Activated naive CD4-positive, alpha-beta T cell treated with anti-CD3 and anti-CD28 coated beads, Interleukin-2, amount 50 U/mL, for 72 hours (primary cell): Measurements from ENCODE around the gene PPP3R1. TPM values are rescaled to one million over a fixed set of nuclear protein-coding genes. Genes with fewer than 3 reads are reported as not detected.
A peak's percentile ranks its signal among the peaks of the same experiment; 100 is the strongest.
"Not testable (repeated sequence)": the region's sequence is repeated elsewhere in the genome, so short reads cannot be mapped to it uniquely, and the experiment has no call there.

ENCODE experiments used
- ATAC-seq, 2 donors: fragments of 150-1000 bp; cut with Tn5 transposase; 2 replicates each; pipeline ENCODE4 v1.10.0; 2021; ENCODE audit warnings: mild to moderate bottlenecking in 2 of 2, moderate library complexity in 2 of 2
- DNase-seq, 2 donors: peaks; one replicate each; pipeline ENCODE4 v3.0.0; 2021 to 2022; ENCODE audit warnings: low spot score in 2 of 2
- H3K27ac Mint-ChIP-seq, 2 donors: one replicate each; pipeline ENCODE4 v1.8.0; 2022; ENCODE audit warnings: mild to moderate bottlenecking in 2 of 2, mixed read lengths in 2 of 2
- H3K36me3 Mint-ChIP-seq, 2 donors: one replicate each; pipeline ENCODE4 v1.8.0; 2022; ENCODE audit warnings: mixed read lengths in 2 of 2
- H3K9me3 Mint-ChIP-seq, 2 donors: one replicate each; pipeline ENCODE4 v1.8.0; 2022; ENCODE audit warnings: mixed read lengths in 2 of 2
- total RNA-seq, 2 donors: library from RNA; stranded (reverse); gene quantifications; one replicate each; pipeline ENCODE4 v1.2.3, GENCODE V29; 2022

PPP3R1 gene
- total RNA-seq, 2 donors from 2014 or later, result 61.5 to 69.1 TPM

DNA sequence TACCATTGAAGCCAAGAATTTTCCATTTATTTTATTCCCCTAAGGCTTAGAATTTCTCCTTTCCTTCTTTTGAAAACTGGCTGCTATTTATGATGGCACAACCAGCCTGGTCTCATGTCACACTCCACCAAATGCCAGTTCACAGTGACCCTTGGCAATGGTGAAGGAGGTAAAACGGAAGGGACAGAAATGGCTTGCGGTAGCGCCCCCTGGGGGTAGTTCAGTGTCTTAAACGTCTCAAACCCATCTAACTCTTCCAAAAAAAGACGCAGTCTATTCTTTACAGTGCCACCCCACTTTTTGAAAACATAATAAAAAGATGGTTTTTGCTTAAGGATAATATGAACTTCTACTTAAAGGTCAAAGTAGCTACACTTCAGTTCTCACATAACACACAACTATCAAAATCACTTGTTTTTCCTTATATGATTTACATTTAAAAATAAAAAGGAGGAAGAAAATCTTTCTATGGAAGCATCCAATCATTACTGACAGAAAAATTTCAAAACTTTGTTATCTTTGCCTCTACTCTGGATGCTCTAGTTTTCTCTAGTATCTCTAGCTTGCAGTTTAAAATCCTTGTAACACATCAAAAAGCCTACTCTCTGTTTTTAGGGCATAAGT, 66.7 kb downstream of the PPP3R1 start:
- Mint-ChIP-seq H3K9me3 (no peaks in the 10 kb centered on the region), H3K27ac (peak overlapping the region in 1 of 2 donors; percentile 90), H3K36me3 (peaks cover 4 to 19% of the 10 kb centered on the region in 2 donors)
- DNase-seq (peak in 1 of 2 donors; percentile 69), ATAC-seq (peak; percentile 59 to 66)

DNA sequence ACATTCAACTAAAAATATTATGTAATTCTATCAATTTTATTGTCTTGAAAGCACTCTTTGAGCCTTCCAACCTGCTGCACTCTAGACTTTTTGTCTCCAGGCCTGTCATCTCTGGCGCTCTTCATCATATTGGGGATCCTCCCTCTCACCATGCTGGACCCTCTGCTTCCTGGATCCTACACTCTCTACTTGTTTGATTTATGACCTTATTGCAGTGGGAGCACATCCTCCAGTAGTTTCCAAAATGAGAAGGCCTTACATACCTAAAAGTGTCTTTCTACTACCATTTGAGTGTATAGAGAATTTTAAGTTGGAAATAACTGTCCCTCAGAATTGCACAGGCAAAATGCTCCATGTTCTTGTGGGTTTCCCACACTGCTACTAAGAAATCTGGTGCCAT, 69.4 kb downstream of the PPP3R1 start:
- Mint-ChIP-seq H3K36me3 (peaks cover 4 to 19% of the 10 kb centered on the region in 2 donors), H3K9me3 (no peaks in the 10 kb centered on the region), H3K27ac (no peak overlapping the region)
- no peak for DNase-seq
- ATAC-seq, result no peak

- ATAC-seq (no peak), DNase-seq (no peak)
- Mint-ChIP-seq H3K36me3 (peaks cover 0 to 9% of the 10 kb centered on the region in 2 donors), H3K27ac (no peak overlapping the region), H3K9me3 (no peaks in the 10 kb centered on the region)
Observed at GRCh38 chr2:68178954-68179627, 73.2 kb downstream of the PPP3R1 start.

DNA sequence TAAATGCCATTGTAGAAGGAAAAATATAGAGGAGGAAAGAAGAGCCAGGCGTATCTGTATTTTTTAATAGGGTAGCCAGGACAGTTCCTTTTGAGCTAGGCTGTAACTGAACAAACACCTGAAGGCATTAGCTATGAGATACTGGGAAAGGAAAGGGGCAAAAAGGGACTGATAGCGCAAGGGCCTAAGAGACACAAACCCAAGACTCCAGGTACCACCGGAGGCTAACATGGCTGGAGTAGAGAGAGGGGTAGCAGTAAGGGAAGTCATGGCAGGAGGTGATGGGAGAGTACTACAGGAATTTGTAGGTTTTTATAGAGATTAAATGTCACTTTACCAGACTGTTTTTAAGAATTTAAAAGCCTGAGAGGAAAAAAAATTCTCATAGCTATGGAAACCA, 73.9 kb downstream of the PPP3R1 start:
- ATAC-seq (no peak), DNase-seq (no peak)
- peaks cover 0 to 14% of the 10 kb centered on the region in 2 donors for H3K36me3 Mint-ChIP-seq
- no peaks in the 10 kb centered on the region for H3K9me3 Mint-ChIP-seq
- H3K27ac Mint-ChIP-seq, result peak overlapping the region in 1 of 2 donors; percentile 40

DNA sequence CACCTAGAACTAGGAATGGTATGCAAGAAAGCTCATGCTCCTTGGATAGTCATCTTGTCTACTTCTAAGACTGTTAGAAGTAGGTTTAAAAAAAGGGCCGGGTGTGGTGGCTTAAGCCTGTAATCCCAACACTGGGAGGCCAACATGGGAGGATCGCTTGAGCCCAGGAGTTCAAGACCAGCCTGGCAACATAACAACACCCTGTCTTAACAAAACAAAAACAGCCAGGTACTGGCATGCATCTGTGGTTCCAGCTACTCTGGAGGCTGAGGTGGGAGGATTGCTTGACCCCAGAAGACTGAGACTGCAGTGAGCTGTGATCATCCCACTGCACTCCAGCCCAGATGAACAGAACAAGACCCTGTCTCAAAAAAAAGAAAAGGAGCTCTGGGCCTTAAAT, 74.8 kb downstream of the PPP3R1 start:
- Mint-ChIP-seq H3K36me3 (peaks cover 4 to 19% of the 10 kb centered on the region in 2 donors), H3K9me3 (no peaks in the 10 kb centered on the region), H3K27ac (peak overlapping the region; percentile 37 to 77)
- ATAC-seq (no peak), DNase-seq (no peak)

DNA sequence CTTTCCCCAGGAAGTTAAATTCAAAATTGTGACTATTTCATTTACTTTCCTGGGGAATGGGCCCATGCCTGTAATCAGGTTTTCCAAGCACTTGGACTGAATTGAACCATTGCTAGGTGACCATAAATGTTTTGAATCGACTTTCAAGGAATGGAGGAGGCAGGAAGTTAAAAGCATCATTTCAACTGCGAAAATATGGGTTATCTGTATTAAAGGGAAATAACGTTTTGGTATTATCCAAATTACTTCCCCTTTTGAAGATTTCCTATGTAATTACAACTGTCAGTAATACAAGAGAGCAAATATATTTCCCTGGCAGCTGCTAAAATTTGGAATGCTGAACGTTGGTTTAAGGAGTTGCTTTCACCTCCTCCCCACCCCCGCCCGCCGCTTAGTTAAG, 75.7 kb downstream of the PPP3R1 start:
- Mint-ChIP-seq H3K27ac (peak overlapping the region in 1 of 2 donors; percentile 44), H3K9me3 (no peaks in the 10 kb centered on the region), H3K36me3 (peaks cover 4 to 17% of the 10 kb centered on the region in 2 donors)
- no peak for ATAC-seq
- no peak for DNase-seq

DNA sequence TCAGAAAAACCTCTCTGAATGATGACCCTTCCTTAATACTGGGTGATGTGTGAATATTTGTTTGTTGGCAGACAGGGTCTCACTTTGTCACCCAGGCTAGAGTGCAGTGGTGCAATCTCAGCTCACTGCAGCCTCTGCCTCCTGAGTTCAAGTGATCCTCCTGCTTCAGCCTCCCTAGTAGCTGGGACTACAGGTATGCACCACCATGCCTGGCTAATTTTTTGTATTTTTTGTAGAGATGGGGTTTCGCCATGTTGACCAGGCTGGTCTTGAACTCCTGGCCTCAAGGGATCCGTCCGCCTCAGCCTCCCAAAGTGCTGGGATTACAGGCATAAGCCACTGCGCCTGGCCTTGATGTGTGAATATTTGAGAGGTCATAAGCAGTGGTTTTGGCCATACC, 77.1 kb downstream of the PPP3R1 start:
- ATAC-seq, H3K9me3 Mint-ChIP-seq, DNase-seq: not testable (repeated sequence)
- peaks cover 4 to 11% of the 10 kb centered on the region in 2 donors for H3K36me3 Mint-ChIP-seq
- H3K27ac Mint-ChIP-seq, result peak overlapping the region in 1 of 2 donors; percentile 34

- DNase-seq, result no peak
- Mint-ChIP-seq H3K36me3 (peaks cover 4 to 11% of the 10 kb centered on the region in 2 donors), H3K27ac (peak overlapping the region in 1 of 2 donors; percentile 38), H3K9me3 (no peaks in the 10 kb centered on the region)
- no peak for ATAC-seq
Observed at GRCh38 chr2:68172990-68173700, 79.2 kb downstream of the PPP3R1 start.

GRCh38 chr2:68172521-68172920, 79.8 kb downstream of the PPP3R1 start:
- Mint-ChIP-seq H3K9me3 (no peaks in the 10 kb centered on the region), H3K27ac (no peak overlapping the region), H3K36me3 (peaks cover 4 to 11% of the 10 kb centered on the region in 2 donors)
- ATAC-seq (no peak), DNase-seq (no peak)

GRCh38 chr2:68171684-68172083, 80.6 kb downstream of the PPP3R1 start:
- Mint-ChIP-seq H3K9me3 (no peaks in the 10 kb centered on the region), H3K36me3 (peaks cover 4 to 11% of the 10 kb centered on the region in 2 donors), H3K27ac (no peak overlapping the region)
- DNase-seq, result no peak
- no peak for ATAC-seq

DNA sequence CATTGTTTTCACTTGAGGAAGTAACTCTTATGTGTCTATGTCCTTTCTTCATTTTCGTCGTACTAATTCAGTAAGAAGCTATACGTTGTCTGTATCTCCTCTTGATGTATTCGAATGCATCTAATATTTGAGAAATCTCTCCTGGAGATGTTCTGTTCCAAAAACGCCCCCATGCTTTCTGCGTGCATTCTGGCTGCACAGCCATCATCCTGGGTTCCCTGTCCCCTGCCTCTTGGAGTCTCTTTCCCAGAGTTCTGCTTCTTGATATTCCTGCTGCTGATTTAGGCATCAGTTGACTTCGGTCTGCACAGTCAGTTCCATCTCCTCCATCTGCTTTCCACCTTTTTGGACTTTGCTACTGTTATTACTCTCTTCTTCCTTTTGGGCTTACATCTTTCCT, 81.2 kb downstream of the PPP3R1 start:
- ATAC-seq (no peak), DNase-seq (no peak)
- H3K9me3 Mint-ChIP-seq, result no peaks in the 10 kb centered on the region
- no peak overlapping the region for H3K27ac Mint-ChIP-seq
- peaks cover 4 to 11% of the 10 kb centered on the region in 2 donors for H3K36me3 Mint-ChIP-seq

- ATAC-seq (peak in 1 of 2 donors; percentile 42), DNase-seq (no peak)
- no peaks in the 10 kb centered on the region for H3K9me3 Mint-ChIP-seq
- H3K36me3 Mint-ChIP-seq, result peaks cover 4 to 11% of the 10 kb centered on the region in 2 donors
- H3K27ac Mint-ChIP-seq, result no peak overlapping the region
Observed at GRCh38 chr2:68169308-68169707, 83.0 kb downstream of the PPP3R1 start.

- DNase-seq (no peak), ATAC-seq (no peak)
- H3K9me3 Mint-ChIP-seq, result no peaks in the 10 kb centered on the region
- H3K27ac Mint-ChIP-seq, result peak overlapping the region in 1 of 2 donors; percentile 25
- no peaks in the 10 kb centered on the region for H3K36me3 Mint-ChIP-seq
Observed at GRCh38 chr2:68167186-68167585, 85.1 kb downstream of the PPP3R1 start.

GRCh38 chr2:68163641-68164040, 88.7 kb downstream of the PPP3R1 start:
- H3K27ac Mint-ChIP-seq, result no peak overlapping the region
- no peak for ATAC-seq
- no peak for DNase-seq
- H3K9me3 Mint-ChIP-seq, result no peaks in the 10 kb centered on the region
- H3K36me3 Mint-ChIP-seq, result peaks cover 12 to 14% of the 10 kb centered on the region in 2 donors

GRCh38 chr2:68158134-68158447, 94.2 kb downstream of the PPP3R1 start:
- ATAC-seq (no peak), DNase-seq (no peak)
- Mint-ChIP-seq H3K27ac (peak overlapping the region; percentile 96 to 100), H3K36me3 (peaks cover 29 to 32% of the 10 kb centered on the region in 2 donors), H3K9me3 (no peaks in the 10 kb centered on the region)

- Mint-ChIP-seq H3K36me3 (peaks cover 29 to 32% of the 10 kb centered on the region in 2 donors), H3K27ac (peak within 1 kb of the TSS; percentile 96 to 100), H3K9me3 (no peaks in the 10 kb centered on the region)
- ATAC-seq (peak; percentile 96 to 97), DNase-seq (peak; percentile 95)
Observed at GRCh38 chr2:68157402-68158133, 94.8 kb downstream of the PPP3R1 start, which contains the start of gene PNO1. TSS of gene PNO1 (plus strand) at chr2:68157888. CDS start at chr2:68157935, 47 bp downstream.

GRCh38 chr2:68157002-68157401, 95.3 kb downstream of the PPP3R1 start:
- ATAC-seq, result peak; percentile 55 to 59
- no peaks in the 10 kb centered on the region for H3K9me3 Mint-ChIP-seq
- DNase-seq, result peak in 1 of 2 donors; percentile 55
- peaks cover 29 to 32% of the 10 kb centered on the region in 2 donors for H3K36me3 Mint-ChIP-seq
- peak overlapping the region; percentile 96 to 100 for H3K27ac Mint-ChIP-seq
